ENCODE results near the gene GEMIN7. TPM values are rescaled to one million over a fixed set of nuclear protein-coding genes. Genes with fewer than 3 reads are reported as not detected.

Gene GEMIN7
- total and polyA plus RNA-seq, 2 experiments from 2014 or later, result 49.6 to 90.5 TPM

- peaks cover 34% of the 10 kb centered on the region for H3K36me3 Mint-ChIP-seq (ENCODE audit: low read depth)
- H3K4me1 Mint-ChIP-seq, result peaks cover 36% of the 10 kb centered on the region
- Histone ChIP-seq H3K79me2 (replicated peaks; ENCODE audit: insufficient read depth) (peaks cover 52% of the 10 kb centered on the region), H3K9me2 (ENCODE audit: insufficient read depth) (no peaks in the 10 kb centered on the region), H3K4me1 (ENCODE audit: insufficient read depth) (peaks cover 24% of the 10 kb centered on the region), H3K4me3 (peak overlapping the region; percentile 63), H3K27ac (ENCODE audit: low read depth) (peak overlapping the region; percentile 93), H2AFZ (no peak overlapping the region), H4K20me1 (replicated peaks; ENCODE audit: insufficient read depth) (peaks cover 26% of the 10 kb centered on the region), H3K27me3 (ENCODE audit: insufficient read depth) (no peaks in the 10 kb centered on the region), H3F3A (replicated peaks; ENCODE audit: low read depth) (peaks cover 18% of the 10 kb centered on the region), H3K4me2 (peak overlapping the region; percentile 79), H3K36me3 (ENCODE audit: insufficient read depth) (no peaks in the 10 kb centered on the region)
- peak overlapping the region; percentile 100 for H3K27ac Mint-ChIP-seq
- TF ChIP-seq CREB1 (CRISPR knock-in tag; IDR thresholded peaks at IDR 0.05; ENCODE audit: low read depth) (peak; percentile 78), POLR2AphosphoS5 (IDR thresholded peaks at IDR 0.05; ENCODE audit: low read depth) (peak; percentile 92), EZH2 (IDR thresholded peaks at IDR 0.05; ENCODE audit: low read depth, unreplicated experiment) (no peak), CTCF (conservative IDR thresholded peaks at IDR 0.05; ENCODE audit: low read depth in 2 of 2) (no peak), ETS1 (IDR thresholded peaks at IDR 0.05) (peak; percentile 62)
- peak; percentile 100 for DNase-seq (ENCODE audit: low spot score)
- H3K9me3 Mint-ChIP-seq, result no peaks in the 10 kb centered on the region
- peak overlapping the region; percentile 85 for H3K4me3 Mint-ChIP-seq
- H3K27me3 Mint-ChIP-seq (ENCODE audit: insufficient read depth, low read depth, poor library complexity), result peaks cover 32% of the 10 kb centered on the region
- peak; percentile 76 for ATAC-seq
Measured at GRCh38 chr19:45091031-45091923, 12.2 kb downstream of the GEMIN7 start.

- Histone ChIP-seq H3K4me2 (peak within 1 kb of the TSS; percentile 78), H3K36me3 (ENCODE audit: insufficient read depth) (no peaks in the 10 kb centered on the region), H3K9me2 (ENCODE audit: insufficient read depth) (no peaks in the 10 kb centered on the region), H3K4me3 (peak within 1 kb of the TSS; percentile 63), H3K27me3 (ENCODE audit: insufficient read depth) (no peaks in the 10 kb centered on the region), H2AFZ (peak within 1 kb of the TSS; percentile 38), H4K20me1 (replicated peaks; ENCODE audit: insufficient read depth) (peaks cover 41% of the 10 kb centered on the region), H3K4me1 (ENCODE audit: insufficient read depth) (peaks cover 24% of the 10 kb centered on the region), H3K79me2 (replicated peaks; ENCODE audit: insufficient read depth) (peaks cover 59% of the 10 kb centered on the region), H3F3A (replicated peaks; ENCODE audit: low read depth) (peaks cover 18% of the 10 kb centered on the region), H3K27ac (ENCODE audit: low read depth) (peak within 1 kb of the TSS; percentile 89)
- peak; percentile 68 for ATAC-seq
- H3K4me1 Mint-ChIP-seq, result peaks cover 49% of the 10 kb centered on the region
- H3K27me3 Mint-ChIP-seq (ENCODE audit: insufficient read depth, low read depth, poor library complexity), result peaks cover 36% of the 10 kb centered on the region
- H3K4me3 Mint-ChIP-seq, result peak within 1 kb of the TSS; percentile 85
- DNase-seq (ENCODE audit: low spot score), result peak; percentile 99
- peak; percentile 39; the same call in 1 of the 2 replicates for TF ChIP-seq POLR2AphosphoS5 (IDR thresholded peaks at IDR 0.05; ENCODE audit: low read depth)
- TF ChIP-seq EZH2 (IDR thresholded peaks at IDR 0.05; ENCODE audit: low read depth, unreplicated experiment), result no peak
- TF ChIP-seq CREB1 (CRISPR knock-in tag; IDR thresholded peaks at IDR 0.05; ENCODE audit: low read depth), result peak; percentile 77
- peak within 1 kb of the TSS; percentile 100 for H3K27ac Mint-ChIP-seq
- no peaks in the 10 kb centered on the region for H3K9me3 Mint-ChIP-seq
- H3K36me3 Mint-ChIP-seq (ENCODE audit: low read depth), result peaks cover 23% of the 10 kb centered on the region
Measured at GRCh38 chr19:45092747-45093678, 14.0 kb downstream of the GEMIN7 start, which contains the start of gene PPP1R37. Gene PPP1R37 (plus strand): TSS chr19:45093179. CDS start chr19:45093326, 147 bp downstream.

All from GM23338 (cell line).